Activated naive CD4-positive, alpha-beta T cell treated with anti-CD3 and anti-CD28 coated beads, Interleukin-2, amount 50 U/mL, for 16 hours (primary cell): Measurements from ENCODE around the gene HTR4.
"Not testable (repeated sequence)": the region's sequence is repeated elsewhere in the genome, so short reads cannot be mapped to it uniquely, and the experiment has no call there.

Experiments
- DNase-seq: peaks from one replicate; pipeline ENCODE4 v3.0.0-alpha.2; 2020

Gene HTR4, protein sequence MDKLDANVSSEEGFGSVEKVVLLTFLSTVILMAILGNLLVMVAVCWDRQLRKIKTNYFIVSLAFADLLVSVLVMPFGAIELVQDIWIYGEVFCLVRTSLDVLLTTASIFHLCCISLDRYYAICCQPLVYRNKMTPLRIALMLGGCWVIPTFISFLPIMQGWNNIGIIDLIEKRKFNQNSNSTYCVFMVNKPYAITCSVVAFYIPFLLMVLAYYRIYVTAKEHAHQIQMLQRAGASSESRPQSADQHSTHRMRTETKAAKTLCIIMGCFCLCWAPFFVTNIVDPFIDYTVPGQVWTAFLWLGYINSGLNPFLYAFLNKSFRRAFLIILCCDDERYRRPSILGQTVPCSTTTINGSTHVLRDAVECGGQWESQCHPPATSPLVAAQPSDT

DNA sequence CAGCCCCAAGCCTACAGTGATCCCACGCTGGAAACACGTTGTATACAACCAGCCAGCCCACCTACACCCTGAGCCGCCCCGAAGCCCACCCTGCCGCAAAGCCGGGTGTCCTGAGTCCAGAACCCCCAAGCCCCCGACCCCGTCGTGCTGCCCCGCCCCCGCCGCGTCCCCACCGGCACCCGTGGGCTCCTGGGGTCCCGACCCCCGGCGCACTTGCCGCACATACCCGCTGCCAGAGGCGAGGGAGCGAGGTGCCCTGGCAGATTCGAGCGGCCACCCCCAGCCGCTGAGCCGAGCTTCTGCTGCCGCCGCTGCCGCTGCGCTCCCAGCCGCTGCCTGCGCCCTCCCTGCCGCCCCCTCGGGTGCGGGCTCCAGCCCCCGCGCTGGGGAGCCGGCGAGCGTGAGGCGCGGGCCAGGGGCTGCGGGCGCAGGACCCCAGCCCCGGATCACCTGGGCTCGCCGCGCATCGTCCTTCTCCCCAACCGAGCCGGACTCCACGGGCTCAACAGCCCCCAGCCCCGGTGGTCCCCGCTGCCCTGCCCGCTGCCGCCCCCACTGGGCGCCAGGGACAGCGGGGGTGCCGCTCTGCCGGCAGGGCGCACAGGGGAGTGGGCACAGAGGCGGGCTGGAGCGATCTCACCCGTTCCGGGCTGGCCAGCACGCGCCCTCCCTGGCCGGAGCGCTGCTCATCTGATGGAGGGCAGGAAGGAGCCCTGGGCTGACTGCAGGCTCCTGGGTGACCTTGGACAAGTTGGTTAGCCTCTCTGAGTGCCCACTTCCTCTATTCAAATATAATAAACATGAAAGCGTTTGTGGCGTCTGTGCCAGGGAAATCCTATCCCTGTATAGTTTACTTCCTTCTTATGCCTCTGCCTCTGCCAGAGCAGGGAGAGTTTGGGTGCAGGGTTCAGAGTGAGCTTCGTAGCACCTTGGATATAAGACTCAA is at the start of gene HTR4:
Gene HTR4, minus strand, starts transcription at position 692 of the 946 bp plus-strand sequence. CDS start 17,513 bp downstream, outside the sequence.
- DNase-seq: no peak

DNA sequence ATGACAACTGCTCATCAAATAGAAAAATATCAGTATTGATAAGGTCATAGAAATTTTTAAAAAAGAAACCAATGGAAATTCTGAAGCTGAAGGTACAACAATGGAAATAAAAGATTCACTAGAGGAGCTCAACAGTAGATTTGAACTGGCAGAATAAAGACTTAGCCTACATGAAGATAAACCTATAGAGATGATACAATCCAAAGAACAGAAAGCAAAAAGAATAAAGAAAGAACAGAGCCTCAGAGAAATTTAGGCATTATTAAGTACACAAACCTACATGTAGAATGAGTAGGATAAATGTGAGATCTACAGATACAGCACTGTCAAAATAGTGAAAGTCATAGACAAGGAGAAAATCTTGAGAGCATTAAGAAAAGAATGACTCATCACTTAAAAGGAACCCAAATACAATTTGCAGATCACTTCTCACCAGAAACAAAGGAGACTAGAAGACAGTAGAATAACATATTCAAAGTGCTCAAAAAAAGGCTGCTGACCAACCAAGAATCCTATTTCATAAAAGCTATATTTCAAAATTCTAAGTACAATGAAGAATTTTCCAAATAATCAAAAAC is 47.8 kb upstream of the HTR4 start:
- no peak for DNase-seq

DNA sequence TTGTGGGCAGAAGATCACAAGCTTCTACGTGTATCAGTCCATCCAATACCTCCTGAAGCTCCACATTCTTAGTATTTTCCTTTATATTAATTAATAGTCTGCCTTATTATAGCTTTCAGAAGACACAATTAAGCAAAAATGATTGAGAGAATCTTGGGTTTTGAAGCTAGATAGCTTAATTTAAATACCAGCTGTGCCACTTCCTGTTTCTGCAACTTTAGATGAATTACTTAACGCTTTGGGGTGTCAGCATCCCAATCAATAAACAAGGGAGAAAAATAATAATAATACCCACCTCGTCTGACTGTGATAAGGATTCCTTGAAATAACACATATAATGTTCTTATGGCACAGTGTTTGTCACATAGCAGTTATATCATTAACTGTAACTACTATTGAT is 44.7 kb upstream of the HTR4 start:
- no peak for DNase-seq

DNA sequence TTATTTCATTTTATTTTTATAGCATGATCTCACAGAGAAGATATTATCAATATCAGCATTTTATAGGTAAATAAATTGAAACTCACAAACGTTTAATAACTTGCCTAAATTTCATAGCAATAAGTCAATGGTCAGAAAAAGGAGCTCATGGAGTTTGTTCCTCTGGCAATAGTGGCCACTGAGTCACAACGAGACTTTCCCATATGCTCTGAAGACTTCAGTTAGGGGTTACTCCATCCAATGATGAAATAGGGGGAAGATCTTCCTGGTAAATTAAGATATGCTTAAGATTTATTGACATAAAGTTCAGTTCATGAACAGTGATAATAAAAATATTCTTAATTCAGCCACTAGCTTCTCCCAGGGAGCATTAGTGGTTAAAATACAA is 43.5 kb upstream of the HTR4 start:
- no peak for DNase-seq

DNA sequence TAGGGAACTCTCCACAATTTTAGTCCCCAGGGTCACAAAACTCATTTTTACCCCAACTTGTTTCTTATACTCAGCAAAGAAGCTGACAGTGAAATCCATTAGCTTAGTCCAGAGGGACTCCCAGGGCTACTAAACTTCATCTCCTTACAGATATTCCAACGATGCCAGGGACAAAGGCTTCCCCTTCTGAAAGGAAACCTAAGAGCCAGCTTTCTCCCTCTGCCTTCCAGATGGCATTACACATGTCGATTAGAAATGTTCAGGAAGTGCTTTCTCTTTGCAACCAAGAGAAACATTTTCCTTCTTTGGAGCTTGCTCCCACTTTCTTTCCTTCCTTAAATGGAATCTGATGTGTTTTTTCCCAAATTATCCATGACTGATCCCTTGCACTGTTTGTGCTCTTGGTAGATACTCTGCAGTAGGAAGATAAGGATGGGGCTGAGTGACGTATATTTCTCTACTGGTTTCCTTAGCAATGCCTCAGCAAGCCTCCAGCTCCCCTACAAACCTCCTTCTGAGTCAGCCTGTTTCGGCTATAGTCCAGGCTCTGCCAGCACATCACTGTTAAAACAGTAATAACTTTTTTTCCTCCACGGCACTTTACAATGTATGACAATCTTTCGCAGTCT is 43.0 kb upstream of the HTR4 start:
- no peak for DNase-seq

DNA sequence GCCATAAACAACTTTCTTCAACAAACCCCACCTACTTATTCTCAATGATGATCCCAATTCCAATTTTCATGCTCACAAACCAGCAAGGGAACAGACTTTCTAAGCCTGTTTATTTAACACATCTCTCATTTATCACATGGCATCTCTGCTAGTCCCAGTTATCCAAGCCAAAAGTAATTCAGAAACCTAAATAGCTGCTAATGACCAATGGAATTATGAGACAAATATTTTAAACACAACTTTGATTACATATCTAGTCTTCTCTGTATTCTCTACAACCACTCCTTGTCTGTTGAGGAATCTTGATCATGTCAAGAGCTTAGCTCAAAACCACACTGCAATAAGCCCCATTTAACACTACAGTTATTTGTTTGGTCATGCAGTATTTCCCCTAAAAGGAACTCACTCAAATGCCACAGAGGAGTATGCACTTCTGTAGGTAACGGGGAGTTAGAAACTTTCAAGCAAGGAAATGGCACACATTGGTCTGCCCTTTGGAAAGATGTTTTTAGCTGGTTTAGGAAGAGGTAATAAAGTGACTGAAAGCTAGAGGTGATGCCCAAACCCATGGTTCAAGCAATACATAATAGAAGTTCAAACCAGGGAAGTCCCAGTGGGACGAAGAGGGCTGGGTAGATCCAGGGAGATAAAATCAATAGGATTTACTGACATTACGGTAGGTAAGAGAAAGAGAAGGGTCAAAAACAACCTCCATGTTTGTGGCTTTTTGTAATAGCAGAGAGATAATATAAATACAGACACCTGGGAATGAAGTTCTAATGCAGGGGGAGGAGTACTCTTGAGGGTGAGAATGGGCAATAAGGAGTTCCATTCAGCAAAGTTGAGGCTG is 42.1 kb upstream of the HTR4 start:
- DNase-seq: no peak

DNA sequence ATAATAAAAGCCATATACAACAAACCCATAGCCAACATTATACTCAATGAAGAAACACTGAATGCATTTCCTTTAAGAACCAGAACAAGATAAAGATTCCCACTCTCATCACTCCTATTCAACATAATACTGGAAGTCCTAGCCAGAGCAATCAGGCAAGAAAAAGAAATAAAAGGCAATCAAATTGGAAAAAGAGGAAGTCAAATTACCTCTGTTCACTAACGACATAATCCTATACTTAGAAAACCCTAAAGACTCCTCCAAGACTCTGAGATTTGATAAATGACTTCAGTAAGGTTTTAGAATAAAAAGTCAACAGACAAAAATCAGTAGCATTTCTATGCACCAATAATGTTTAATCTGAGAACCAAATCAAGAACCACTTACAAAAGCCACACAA is 36.6 kb upstream of the HTR4 start:
- DNase-seq: no peak

DNA sequence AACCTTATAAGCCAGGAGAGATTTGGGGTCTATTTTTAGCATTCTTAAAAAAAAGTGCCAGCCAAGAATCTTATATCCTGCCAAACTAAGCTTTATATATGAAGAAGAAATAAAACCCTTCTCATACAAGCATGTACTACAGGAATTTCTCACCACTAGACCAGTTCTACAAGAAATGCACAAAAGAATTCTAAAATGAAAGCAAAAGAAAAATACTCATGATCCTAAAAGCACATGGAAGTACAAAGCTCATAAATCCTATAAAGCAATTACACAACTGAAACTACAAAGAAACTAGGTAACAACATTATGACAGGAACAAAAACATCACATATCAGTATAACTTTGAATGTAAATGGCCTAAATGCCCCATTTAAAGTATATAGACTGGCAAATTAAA is 34.5 kb upstream of the HTR4 start:
- no peak for DNase-seq

DNA sequence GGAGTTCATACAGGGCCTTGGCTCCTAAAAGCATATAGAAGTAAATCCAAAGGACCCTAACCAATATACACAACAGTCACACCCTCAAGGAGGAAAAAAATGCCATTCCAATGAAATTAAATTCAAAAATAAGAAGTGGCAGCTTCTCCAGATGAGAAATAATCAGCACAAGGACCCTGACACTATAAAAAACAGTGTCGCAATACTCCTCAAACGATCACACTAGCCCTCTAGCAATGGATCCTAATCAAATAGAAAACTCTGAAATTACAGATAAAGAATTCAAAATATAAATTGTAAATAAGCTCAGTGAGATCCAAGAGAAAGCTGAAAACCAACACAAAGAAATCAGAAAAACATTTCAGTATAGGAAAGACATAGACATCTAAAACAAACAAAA is 33.5 kb upstream of the HTR4 start:
- no peak for DNase-seq

DNA sequence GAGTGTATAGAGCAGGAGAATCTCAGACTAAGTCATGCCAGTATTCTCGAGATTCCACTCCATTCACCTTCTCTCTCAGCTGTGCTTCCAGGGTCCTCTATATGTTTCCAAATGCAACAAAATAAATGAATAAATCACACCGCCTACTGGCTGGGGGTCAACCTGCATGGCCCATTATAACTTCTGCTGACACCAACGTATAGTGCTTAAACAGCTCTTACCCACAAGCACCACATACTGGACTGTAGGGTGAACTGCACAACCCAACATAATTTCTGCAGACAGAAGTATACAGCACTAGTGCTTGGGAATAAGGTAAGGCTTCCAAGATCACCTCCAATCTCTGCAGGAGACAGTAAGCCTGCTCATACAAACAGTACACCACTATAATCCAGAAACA is 33.1 kb upstream of the HTR4 start:
- DNase-seq: no peak

DNA sequence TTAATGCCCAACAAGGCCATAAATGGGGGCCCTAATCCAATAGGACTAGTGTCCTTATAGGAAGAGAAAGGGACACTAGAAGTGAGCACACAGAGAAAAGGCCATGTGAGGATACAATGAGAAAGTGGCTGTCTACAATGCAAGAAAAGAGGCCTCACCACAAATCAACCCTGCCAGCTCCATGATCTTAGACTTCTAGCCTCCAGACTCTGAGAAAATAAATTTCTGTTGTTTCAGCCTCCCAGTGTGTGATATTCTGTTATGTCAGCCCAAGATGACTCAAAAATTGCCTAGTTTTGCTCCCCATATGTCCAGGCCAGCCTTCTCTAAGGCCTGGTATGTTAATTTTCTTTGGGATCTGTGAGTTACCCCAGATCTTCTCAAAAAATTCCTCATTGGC is 32.3 kb upstream of the HTR4 start:
- DNase-seq: no peak

DNA sequence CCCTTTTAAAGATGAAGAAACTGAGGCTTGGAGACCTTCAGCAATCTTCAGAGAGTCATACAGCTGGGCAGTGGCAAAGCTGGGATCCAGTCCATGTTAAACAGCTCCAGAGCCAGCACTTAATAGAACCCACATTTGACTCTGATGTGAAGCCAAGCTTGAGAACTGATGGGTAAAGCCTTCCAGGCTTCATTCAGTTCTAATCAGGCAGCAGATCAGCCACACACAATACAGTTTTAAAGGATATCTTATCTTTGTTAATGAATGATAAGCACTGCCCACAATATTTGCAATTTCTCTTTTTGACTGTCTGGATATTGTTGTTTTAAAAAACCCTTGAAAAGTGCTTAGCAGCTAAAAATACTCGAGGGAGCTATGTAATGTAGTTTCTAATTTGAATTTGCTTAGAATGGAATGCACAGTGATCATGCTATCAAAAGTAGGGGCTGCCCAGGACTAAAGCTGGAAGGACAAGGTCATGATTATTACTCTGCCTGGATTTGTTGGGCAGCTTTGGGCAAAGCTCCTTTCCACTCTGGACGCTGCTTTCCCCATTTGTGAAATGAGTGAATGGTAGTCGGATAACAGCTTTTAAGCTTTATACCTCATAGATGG is 31.3 kb upstream of the HTR4 start:
- no peak for DNase-seq

DNA sequence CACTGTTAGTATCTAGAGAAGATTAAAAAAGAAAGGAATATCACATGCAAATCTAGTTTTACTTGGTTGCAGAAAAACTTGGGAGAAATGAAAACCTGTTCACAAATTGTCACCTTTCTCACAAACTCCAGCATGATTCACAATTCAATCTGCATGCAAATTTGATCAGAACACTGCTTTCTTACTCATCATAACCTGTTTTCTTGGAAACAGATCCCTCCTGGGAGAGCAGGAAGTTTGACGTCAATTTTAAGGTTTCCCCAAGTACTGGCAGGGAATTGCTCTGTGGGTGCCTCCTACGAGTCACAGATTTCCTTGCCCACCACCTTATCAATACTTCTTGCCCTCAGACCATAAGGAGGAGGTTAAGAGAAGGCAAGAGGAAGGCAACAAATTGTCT is 30.2 kb upstream of the HTR4 start:
- DNase-seq: no peak

DNA sequence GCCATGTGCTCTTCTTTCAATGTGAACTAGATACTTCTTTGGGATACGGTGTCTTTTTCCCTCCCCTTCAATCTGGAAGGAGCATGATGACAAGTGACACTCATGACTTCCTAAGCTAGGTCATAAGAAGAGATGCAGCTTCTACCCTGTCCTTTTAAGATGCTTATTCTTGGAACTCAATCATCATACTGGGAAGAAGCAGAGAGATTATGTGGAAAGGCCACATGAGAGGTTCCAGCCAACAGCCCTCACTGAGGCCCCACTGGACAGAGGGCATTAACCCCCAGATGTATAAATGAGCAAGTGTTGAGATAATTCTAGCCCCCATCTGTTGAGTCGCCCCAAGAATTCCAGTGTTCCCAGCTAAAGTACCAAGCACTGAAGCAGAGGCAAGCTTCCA is 29.3 kb upstream of the HTR4 start:
- no peak for DNase-seq

DNA sequence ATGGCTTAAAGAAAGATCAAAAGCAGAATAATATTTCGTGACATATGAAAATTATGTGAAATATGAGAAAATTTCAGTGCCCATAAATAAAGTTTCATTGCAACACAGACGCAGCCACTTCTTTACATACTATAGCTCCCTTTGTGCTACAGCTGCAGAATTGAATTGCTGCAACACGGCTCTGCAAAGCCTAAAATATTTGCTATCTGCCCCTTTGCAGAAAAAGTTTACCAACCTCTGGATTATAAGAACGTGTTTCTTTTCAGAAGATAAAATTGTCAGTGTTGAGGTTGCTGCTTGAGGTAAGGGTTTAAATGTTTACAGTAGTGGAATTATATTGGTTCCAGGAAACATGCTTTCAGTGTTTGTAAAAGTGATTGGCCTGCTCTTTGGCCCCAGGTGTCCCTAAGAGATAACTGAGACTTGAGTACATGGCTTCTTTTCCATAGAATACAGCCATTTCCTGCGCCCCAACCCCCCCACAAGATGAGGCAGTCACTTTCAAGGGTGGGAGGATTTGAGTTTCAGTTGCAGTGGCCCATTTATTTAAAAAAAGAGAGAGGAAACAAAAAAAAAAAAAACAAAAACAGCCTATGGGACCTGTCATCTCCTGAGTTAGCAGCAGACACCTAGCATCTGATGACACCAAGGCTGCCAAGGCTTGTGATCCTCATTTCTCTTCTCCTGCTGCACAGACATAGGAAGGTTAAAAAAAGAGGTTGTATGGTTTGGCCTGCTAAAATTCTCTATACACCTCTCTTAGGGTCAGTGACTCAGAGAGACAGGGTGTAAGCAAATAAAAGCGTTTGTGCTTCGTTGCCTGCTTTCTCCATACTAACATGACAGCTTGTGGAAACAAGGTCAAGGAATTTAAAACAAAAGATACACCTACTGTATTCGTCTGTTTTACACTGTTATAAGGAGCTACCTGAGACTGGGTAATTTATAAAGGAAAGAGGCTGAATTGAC is 28.0 kb upstream of the HTR4 start:
- no peak for DNase-seq

DNA sequence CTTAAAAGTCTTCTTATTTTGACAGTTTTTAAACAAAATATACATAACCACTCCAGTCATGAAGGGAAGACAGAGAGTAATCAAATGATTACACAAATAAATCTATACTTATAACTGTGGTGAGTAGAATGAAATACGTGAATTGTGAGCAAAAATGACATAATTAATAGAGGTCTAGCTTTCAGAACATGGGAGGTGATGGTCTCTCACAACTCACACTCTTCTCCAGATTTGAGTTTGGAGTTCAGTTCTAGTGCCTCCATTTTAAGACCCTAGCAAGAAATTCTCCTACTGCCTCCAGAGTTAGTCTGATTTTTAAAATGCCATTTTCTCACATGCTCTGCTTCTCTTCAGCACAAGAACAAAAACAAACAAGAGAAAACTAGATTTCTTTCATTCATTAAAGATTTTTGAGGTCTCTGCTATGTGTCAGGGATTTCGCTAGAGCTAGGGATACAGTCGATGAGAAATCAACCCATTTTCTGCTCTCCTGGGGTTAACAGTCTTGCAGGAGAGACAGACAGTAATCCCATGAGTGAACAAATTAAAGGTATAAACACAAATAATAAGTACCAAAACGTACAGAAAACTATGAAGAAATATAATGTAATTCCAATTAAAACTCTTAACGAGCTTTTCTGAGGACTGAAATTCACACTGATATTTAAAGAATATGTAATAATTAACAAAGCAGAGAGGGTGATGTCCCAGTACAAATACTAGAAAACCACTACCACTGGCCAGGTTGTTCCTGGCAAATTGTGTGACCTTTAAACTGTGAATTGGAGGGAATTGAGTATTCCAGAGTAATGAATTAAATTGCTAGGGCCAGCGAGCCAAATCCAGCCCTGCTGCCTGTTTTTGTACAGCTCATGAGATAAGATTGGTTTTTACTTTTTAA is 27.1 kb upstream of the HTR4 start:
- no peak for DNase-seq

DNA sequence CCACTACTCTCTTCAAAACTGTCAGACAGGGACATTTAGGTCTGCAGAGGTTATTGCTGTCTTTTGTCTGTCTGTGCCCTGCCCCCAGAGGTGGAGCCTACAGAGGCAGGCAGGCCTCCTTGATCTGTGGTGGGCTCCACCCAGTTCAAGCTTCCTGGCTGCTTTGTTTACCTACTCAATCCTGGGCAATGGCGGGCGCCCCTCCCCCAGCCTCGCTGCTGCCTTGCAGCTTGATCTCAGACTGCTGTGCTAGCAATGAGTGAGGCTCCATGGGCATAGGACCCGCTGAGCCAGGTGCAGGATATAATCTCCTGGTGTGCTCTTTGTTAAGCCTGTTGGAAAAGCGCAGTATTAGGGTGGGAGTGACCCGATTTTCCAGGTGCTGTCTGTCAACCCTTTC is 19.4 kb upstream of the HTR4 start:
- not testable (repeated sequence) for DNase-seq

DNA sequence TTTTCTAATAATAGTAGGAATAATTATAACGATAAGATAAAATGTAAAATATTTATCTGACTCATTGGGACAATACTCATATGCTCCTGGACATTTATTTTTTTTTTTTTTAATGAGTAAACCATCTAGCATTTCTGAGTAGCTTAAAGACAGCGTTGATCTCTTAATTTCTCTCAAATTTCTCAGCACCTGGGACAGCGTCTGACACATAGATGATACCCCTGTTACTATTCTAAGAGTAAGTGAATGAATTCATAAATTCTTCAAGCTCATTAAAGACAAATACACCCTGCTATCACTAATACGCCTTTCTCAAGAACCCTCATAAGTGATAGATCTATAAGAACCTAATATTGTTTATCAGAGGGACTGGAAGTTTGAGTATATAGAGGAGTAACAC is 12.0 kb upstream of the HTR4 start:
- no peak for DNase-seq

DNA sequence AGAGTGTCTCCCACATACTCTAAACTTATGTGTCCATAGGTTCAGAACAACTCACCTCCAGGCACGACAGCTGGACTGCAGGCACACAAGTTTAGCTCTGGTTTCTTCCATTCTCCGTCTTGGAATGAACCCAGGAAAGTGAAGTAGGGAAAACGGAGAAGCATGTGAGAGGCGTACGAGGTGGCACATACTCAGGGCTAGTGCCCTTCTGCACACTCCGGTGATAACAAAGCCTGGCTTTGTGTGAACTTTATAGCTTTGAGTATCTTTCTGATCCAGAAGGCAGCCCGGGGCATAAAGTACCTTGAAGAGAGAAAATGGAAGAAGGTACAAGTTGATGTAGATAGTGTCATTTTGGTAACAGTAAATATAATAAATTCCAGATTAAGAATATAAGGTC is 11.1 kb upstream of the HTR4 start:
- DNase-seq: no peak

DNA sequence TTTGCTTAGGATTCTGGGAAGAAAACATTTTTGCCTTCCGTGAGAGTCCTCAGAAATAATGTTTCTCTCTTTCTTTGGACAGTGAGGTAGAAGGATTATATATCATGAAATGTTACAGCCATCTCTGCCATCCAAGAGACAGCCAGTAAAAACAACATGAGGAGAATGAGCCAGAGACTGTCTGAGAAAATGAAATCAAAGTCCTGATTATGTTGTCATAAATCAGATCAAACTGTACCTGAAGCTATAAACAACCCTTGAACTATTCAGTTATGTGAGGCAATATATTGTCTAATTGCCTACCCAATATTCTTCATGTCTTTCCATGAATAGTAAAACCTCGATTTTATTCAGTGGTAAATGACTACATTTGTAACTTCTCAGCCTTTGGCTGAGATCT is 9.2 kb upstream of the HTR4 start:
- DNase-seq: no peak
